ENCODE measurements around the gene PTCH1.

The PTCH1 gene

GRCh38 chr9:95461448-95462248 is 55.1 kb downstream of the PTCH1 start:
- DNase-seq, result no peak

- no peak for DNase-seq
Measured at GRCh38 chr9:95460518-95461164, 56.1 kb downstream of the PTCH1 start.

- DNase-seq, result no peak
Measured at GRCh38 chr9:95459851-95460517, 56.8 kb downstream of the PTCH1 start.

- DNase-seq, result no peak
Measured at GRCh38 chr9:95459178-95459577, 57.6 kb downstream of the PTCH1 start.

- DNase-seq, result no peak
Measured at GRCh38 chr9:95458666-95459065, 58.1 kb downstream of the PTCH1 start.

- DNase-seq, result no peak
Measured at GRCh38 chr9:95457769-95458168, 59.0 kb downstream of the PTCH1 start.

- DNase-seq, result no peak
Measured at GRCh38 chr9:95455714-95456113, 61.1 kb downstream of the PTCH1 start.

GRCh38 chr9:95452176-95452575 is 64.6 kb downstream of the PTCH1 start:
- no peak for DNase-seq

GRCh38 chr9:95451065-95451426 is 65.7 kb downstream of the PTCH1 start:
- DNase-seq, result no peak

GRCh38 chr9:95450171-95451064 is 66.4 kb downstream of the PTCH1 start:
- DNase-seq, result no peak

GRCh38 chr9:95449016-95449415 is 67.8 kb downstream of the PTCH1 start:
- no peak for DNase-seq

GRCh38 chr9:95447660-95448420 is 68.9 kb downstream of the PTCH1 start:
- DNase-seq, result no peak

GRCh38 chr9:95446984-95447383 is 69.8 kb downstream of the PTCH1 start:
- DNase-seq, result no peak

- DNase-seq, result no peak
Measured at GRCh38 chr9:95446259-95446658, 70.5 kb downstream of the PTCH1 start.

- no peak for DNase-seq
Measured at GRCh38 chr9:95444160-95444559, 72.6 kb downstream of the PTCH1 start.

- no peak for DNase-seq
Measured at GRCh38 chr9:95443301-95443700, 73.5 kb downstream of the PTCH1 start.

GRCh38 chr9:95441081-95441480 is 75.7 kb downstream of the PTCH1 start:
- no peak for DNase-seq

GRCh38 chr9:95440447-95440846 is 76.3 kb downstream of the PTCH1 start:
- DNase-seq, result no peak

- no peak for DNase-seq
Measured at GRCh38 chr9:95438561-95439357, 78.0 kb downstream of the PTCH1 start.

GRCh38 chr9:95437559-95437958 is 79.2 kb downstream of the PTCH1 start:
- no peak for DNase-seq

- no peak for DNase-seq
Measured at GRCh38 chr9:95436416-95436815, 80.4 kb downstream of the PTCH1 start.
